Urinary bladder (tissue), 4 donors: ENCODE data around the gene MIGA2. TPM values are rescaled to one million over a fixed set of nuclear protein-coding genes. Genes with fewer than 3 reads are reported as not detected.
A peak's percentile ranks its signal among the peaks of the same experiment; 100 is the strongest.

Experiments used
- DNase-seq: peaks from one replicate; pipeline ENCODE4 v3.0.0-alpha.2; 2015; ENCODE audit errors: extremely low spot score
- H3K27ac ChIP-seq: one replicate; pipeline ENCODE4 v1.5.1; 2013; ENCODE audit warnings: low read depth, mild to moderate bottlenecking, moderate library complexity
- H3K36me3 ChIP-seq: one replicate; pipeline ENCODE4 v1.6.1; 2013; ENCODE audit warnings: mild to moderate bottlenecking, moderate library complexity; ENCODE audit not compliant: insufficient read depth
- H3K4me1 ChIP-seq: one replicate; pipeline ENCODE4 v1.6.1; 2013; ENCODE audit warnings: mild to moderate bottlenecking, moderate library complexity; ENCODE audit not compliant: insufficient read depth
- H3K4me3 ChIP-seq: one replicate; pipeline ENCODE4 v1.5.1; 2013; ENCODE audit warnings: low read depth, low read length
- WGBS: extraction: QIAGEN DNeasy Blood & Tissue Kit; methylation state at CpG from one replicate; pipeline ENCODE4 v1.1.7; 2013; 5-methylcytosine and 5-hydroxymethylcytosine counted together
- polyA plus RNA-seq: library from polyadenylated mRNA; stranded (reverse); fragments of 200-250 nt; gene quantifications from one replicate; pipeline ENCODE4 v1.2.3, GENCODE V29; 2013
- total RNA-seq: library from RNA; depleted of rRNA; stranded (reverse); fragments of >200 nt; gene quantifications from one replicate; pipeline ENCODE4 v1.2.3, GENCODE V29; 2014
- donor health status: healthy with polysubstance abuse.
- donor health status: healthy.

The MIGA2 gene
- total and polyA plus RNA-seq, 2 donors, result 16.4 to 34.5 TPM

DNA sequence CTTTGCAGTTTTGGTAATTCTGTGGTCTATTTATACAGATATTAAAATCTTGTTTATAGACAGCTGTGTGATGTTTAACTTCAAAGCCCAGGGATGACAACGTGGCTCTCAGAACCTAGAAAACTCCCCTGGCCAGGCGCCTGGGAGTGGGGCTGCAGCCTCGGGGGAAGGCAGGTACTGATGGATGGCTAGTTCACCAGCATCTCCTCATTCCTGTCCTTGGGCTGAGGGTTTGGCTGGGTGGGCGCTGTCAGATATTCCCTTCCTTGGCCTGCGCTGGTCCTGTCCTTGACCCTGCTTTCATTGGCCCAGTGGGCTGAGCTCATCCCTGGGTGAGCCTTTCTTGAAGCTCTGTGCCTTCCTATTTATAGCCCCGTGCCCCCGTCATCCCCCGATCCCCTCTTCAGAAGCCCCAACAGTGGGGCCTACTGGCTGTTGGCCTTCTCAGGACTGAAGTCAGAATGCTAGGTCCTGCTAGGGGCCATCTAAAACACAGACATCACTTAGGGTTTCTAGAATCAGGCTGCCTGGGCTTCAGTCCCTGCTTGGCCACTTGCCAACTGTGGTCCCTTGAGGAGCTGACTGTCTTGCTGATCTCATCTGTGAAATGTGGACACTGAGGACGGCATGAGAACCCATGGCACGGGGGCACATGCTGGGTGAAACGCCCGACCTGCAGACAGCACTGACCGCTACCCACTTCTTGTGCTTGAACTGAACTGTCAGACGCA lies 29.2 kb upstream of the MIGA2 start:
- DNase-seq, result no peak

DNA sequence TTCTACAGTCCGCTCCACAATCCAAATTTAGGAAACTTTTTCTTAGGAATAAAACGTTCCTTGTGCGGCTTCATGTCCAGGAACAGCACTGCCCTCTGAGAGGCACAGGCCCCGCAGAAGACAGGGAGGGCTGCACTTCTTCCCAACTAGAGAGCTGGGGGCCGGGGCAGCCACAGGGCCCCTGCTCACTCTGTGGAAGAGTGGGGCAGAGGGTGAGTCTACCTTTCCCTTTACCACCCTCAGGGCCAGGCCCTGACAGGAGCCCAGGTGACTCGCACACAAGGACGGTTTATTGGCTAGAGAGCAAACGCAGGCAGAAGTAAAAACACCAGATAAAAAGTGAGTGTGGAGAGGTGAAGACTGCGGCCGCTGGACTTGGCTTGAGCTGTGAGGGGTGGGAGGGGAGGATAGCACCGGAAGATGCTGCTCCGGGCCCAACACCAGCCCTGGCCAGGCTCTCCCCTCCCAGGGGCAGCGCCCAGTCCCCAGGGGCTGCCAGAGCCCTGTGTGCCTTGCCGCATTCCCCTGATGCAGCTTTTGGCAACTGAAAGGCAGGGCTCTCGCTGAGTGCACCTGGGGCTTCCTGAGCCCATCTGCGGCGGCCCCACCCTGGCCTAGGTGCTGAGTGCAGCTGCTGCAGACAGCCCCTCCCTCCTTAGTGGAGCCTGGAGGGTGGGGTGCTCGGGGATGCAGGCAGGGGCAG lies 28.5 kb upstream of the MIGA2 start:
- Histone ChIP-seq H3K4me3 (no peak overlapping the region), H3K27ac (peak overlapping the region; percentile 33), H3K36me3 (peaks cover 5% of the 10 kb centered on the region), H3K4me1 (no peaks in the 10 kb centered on the region)
- DNase-seq, result no peak
- 79% methylated on average over 18 of the region's 18 CpGs for WGBS

More for the DNA sequence above, 29.2 kb upstream of the MIGA2 start:
- WGBS, result 65% methylated on average over 14 of the region's 14 CpGs
- H3K27ac ChIP-seq, result no peak overlapping the region
- peaks cover 5% of the 10 kb centered on the region for H3K36me3 ChIP-seq
- no peak overlapping the region for H3K4me3 ChIP-seq
- no peaks in the 10 kb centered on the region for H3K4me1 ChIP-seq

DNA sequence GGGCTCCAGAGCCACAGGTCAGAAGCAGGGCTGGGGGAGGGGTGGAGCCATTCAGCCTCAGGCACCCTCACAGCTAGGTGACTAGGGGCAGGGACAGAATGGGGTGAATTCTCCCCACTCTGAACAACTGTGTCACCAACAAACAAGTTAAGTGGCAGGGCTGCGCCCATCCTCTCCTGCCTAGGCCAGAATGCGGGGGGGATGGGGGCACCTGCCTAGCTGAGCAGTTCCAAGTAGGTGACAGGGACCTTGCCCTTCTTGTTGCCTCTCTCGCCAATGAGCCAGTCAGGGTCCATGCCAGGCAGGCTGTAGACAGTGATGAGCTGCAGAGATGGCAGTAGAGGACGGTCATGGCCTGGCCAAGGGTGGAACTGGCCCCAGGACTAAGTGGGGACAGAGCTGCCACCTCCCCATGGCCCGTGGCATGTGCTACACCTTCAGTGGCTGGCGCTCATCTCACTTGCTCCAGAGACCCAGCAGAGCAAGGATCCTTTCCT lies 27.9 kb upstream of the MIGA2 start:
- WGBS, result 94% methylated on average over 6 of the region's 6 CpGs
- no peak for DNase-seq
- H3K4me3 ChIP-seq, result no peak overlapping the region
- H3K4me1 ChIP-seq, result no peaks in the 10 kb centered on the region
- H3K36me3 ChIP-seq, result peaks cover 6% of the 10 kb centered on the region
- no peak overlapping the region for H3K27ac ChIP-seq

DNA sequence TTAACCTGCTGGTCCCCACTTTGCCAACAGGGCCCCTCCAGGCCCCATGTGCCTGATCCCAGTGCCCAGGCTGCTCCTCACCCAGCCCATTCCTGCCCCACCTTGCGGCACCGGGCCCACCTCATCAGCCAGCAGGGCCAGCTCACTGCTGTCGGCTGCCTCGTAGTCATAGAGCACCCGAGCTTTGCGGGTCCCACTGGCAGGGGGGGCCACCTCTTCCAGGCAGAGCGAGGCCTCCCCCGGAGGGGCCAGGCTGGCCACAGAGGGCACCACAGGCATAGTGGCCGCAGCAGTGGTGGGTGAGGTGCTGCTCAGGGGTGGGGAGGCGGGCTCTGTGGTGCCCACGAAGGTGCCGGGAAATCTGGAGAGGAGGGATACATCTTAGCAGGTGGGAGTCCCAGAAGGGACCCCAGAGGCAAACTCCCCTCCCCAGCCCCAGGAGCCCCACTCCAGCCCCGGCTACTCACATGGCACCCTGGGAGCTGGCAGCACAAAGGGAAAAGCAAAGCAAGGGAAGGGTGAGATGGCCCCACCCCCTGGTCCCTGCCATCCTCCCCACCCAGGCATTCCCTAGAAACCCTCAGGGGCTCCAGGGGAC lies 27.3 kb upstream of the MIGA2 start:
- no peaks in the 10 kb centered on the region for H3K4me1 ChIP-seq
- 90% methylated on average over 13 of the region's 13 CpGs for WGBS
- H3K4me3 ChIP-seq, result no peak overlapping the region
- no peak for DNase-seq
- peaks cover 6% of the 10 kb centered on the region for H3K36me3 ChIP-seq
- H3K27ac ChIP-seq, result no peak overlapping the region

DNA sequence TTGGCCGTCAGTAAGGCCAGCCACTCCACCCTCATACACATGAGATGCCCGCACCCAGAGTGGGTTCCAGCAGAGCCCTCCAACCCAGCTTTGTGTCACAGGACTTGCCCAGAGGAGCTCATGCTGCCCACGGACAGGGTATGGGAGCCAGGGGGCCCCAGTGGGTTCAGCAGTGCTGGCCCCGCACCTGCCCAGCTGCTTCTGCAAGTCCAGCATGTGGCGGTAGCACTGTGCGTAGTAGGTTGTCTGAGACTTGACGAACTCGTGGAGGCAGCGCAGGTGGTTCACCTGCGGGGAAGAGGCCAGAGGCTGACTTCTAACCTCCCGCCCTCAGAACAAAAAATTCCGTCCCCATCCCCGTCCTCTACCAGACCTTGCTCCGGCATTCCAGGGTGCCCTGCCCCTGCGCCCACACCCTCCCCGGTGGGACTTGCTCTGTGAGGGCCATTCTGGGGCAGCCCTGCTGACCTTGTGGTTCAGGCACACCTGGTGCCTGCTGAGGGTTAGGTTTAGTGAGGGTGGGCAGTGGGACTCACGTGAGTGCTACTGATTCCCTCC lies 26.8 kb upstream of the MIGA2 start:
- no peak for DNase-seq
- no peak overlapping the region for H3K27ac ChIP-seq
- no peak overlapping the region for H3K4me3 ChIP-seq
- no peaks in the 10 kb centered on the region for H3K4me1 ChIP-seq
- 92% methylated on average over 17 of the region's 17 CpGs for WGBS
- peaks cover 6% of the 10 kb centered on the region for H3K36me3 ChIP-seq

DNA sequence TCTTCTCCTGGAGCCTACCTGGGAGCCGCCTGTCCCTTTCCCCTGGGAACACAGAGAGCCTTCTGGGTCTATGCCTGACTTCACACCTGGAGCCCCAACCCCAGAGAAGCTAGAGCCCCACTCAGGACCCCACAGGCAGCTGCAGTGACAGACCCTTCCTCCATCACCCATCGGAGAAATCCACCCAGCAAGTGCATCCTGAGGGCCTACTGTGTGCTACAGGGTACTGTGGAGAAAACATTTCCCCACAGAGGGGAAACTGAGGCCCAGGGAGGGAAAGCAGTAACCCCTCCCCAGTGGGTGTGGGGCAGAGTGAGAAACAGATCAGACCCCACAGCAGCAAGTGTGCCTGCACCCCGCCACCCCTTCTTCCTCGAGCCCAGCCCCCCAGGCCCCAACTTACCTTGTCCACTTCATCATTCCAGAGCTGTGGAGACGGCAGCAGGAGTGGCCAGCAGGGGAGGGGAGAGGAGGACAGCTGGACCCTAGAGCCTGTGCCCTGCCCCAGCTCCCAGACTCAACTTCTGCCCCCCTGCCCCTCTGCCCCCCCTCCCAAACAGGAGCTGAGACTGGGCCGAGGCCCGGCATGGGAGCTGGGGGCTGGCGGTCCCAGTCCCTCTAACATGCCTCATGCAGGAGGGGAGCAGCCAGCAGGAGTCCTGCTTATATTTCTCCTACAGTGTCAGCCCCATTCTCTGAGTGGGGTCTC lies 26.0 kb upstream of the MIGA2 start:
- Histone ChIP-seq H3K27ac (no peak overlapping the region), H3K36me3 (peaks cover 6% of the 10 kb centered on the region), H3K4me1 (no peaks in the 10 kb centered on the region), H3K4me3 (no peak overlapping the region)
- no peak for DNase-seq
- WGBS, result 89% methylated on average over 8 of the region's 8 CpGs

DNA sequence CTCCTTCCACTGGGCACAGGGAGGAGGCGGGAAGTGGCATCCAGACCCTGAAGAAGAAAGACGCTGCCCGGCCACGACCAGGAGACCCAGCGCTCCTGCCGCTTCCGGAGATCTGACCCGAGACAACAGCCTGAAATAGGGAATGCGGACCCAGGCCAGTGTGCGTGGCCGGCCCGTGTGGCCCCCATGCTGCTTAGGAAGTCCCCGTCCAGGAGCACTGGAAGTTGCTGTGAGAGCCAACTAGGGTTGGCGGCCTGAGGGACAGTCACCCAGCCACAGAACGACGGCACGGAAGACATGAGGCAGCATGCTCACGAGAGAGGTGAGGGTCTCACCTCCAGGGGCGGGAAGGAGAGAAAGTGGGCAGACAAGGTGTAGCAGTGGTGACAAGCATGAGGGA lies 25.3 kb upstream of the MIGA2 start:
- no peak overlapping the region for H3K4me3 ChIP-seq
- DNase-seq, result no peak
- 95% methylated on average over 19 of the region's 19 CpGs for WGBS
- H3K36me3 ChIP-seq, result peaks cover 6% of the 10 kb centered on the region
- H3K27ac ChIP-seq, result no peak overlapping the region
- H3K4me1 ChIP-seq, result no peaks in the 10 kb centered on the region

DNA sequence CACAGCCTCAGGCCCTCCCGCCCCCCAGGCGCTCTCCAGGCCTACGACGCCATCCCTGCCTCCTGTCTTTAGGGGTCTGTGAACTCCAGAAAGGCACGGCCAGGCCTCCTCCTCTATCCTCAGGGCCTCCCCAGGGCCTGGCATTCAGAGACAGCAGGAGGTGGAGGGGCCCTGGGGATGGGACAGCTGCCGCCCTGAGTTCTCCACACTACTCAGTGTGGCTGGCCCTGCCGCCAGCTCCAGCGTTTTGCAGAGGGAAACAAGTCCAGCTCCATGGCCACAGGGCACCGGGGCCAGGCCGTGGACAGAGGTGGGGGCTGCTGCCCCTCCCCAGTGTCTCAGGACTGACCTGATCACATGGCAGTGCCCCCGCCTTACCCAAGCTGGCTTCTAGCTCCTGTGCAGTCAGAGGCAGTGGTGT lies 24.7 kb upstream of the MIGA2 start:
- no peaks in the 10 kb centered on the region for H3K4me1 ChIP-seq
- no peak for DNase-seq
- H3K36me3 ChIP-seq, result peaks cover 6% of the 10 kb centered on the region
- no peak overlapping the region for H3K4me3 ChIP-seq
- WGBS, result 83% methylated on average over 11 of the region's 11 CpGs
- H3K27ac ChIP-seq, result no peak overlapping the region

DNA sequence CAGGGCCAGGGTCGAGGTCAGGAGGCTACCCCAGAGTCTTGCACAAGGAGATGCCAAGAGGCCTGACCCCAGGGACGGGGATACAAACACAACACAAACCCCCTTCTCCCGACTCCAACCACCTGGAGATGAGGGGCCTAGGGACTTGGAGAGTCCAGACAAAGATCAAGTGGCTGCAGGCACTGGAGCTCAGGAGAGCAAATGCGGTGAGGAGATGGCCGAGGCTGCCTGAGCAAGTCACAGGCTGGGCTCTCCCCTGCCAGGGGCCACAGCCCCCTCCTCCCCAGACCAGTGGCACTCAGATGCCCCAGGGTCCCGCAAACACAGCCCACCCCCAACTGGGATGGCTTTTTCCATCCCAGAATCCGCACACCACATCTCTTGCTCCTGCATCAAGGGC lies 24.1 kb upstream of the MIGA2 start:
- no peak for DNase-seq
- Histone ChIP-seq H3K4me3 (no peak overlapping the region), H3K4me1 (no peaks in the 10 kb centered on the region), H3K36me3 (peaks cover 6% of the 10 kb centered on the region), H3K27ac (no peak overlapping the region)
- WGBS, result 85% methylated on average over 7 of the region's 7 CpGs

DNA sequence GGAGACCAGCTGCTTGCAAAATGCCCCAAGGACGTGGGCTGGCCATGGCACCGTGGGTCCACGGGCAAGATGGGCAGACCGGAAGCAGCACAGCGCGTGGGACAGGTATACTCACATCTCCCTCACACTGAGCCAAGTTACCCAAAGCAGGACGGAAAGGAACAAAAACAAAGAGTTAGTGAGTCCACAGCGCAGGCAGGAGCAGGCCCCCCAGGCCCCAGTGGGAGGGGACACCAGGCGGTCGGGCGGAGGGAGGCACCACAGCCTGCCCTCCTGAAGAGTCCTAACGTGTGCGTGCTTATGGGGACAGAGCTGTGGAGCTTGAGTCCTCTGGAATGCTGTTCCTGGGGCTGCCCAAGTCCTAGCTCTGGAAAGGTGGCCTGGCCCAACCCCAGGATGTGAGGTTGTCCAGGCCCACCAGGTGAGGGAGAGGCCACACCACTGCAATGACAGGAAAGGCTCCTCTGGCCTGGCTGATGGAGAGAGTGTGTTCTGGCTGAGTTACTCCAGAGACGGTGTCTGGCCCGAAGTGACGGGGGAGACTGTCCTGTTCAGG lies 23.5 kb upstream of the MIGA2 start:
- Histone ChIP-seq H3K36me3 (peaks cover 6% of the 10 kb centered on the region), H3K4me3 (no peak overlapping the region), H3K27ac (no peak overlapping the region), H3K4me1 (no peaks in the 10 kb centered on the region)
- no peak for DNase-seq
- WGBS, result 94% methylated on average over 16 of the region's 16 CpGs

DNA sequence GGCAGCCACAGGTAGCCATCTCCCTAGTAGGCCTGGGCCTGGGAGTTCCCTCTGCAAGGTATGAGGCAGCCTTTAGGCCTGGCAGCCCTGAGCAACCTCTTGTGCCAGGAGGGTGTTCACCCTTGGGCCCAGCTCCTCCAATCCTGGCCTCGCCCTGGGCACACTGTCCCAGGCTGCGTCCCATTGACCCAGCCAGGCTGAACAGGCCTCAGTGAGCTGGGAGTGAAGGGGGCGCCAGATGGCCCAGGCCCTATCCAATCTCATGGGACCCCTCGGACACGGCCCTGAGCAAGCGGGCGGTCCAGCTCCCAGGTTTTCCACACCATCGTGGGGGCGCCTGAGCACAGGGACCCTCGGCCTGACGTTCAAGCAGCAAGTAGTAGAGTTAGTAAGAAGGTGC lies 22.8 kb upstream of the MIGA2 start:
- WGBS, result 92% methylated on average over 11 of the region's 11 CpGs
- H3K27ac ChIP-seq, result no peak overlapping the region
- peaks cover 6% of the 10 kb centered on the region for H3K36me3 ChIP-seq

DNA sequence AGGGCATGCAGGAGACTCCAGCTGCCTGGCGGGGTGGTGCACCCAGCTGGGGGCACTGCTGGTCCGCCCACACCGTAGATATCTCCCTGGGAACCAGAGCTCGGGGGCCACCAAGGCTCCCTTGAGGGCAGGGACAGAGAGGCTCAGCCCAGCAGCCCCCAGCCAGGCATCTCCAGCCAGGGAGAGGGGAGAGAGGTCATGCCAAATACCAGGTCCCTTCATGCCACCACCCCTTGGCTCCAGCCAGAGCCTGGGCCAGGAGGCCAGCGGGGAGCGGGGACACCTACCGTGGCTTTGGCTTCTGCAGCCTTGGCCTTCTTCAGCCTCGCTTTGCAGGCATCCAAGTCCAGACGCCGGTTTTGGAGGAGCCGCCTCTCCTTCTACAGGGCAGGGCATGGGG lies 22.3 kb upstream of the MIGA2 start:
- Histone ChIP-seq H3K4me3 (no peak overlapping the region), H3K27ac (no peak overlapping the region), H3K36me3 (peaks cover 2% of the 10 kb centered on the region), H3K4me1 (no peaks in the 10 kb centered on the region)
- no peak for DNase-seq
- 95% methylated on average over 11 of the region's 11 CpGs for WGBS

More for the DNA sequence above, 22.8 kb upstream of the MIGA2 start:
- Histone ChIP-seq H3K4me1 (no peaks in the 10 kb centered on the region), H3K4me3 (no peak overlapping the region)
- DNase-seq, result no peak

DNA sequence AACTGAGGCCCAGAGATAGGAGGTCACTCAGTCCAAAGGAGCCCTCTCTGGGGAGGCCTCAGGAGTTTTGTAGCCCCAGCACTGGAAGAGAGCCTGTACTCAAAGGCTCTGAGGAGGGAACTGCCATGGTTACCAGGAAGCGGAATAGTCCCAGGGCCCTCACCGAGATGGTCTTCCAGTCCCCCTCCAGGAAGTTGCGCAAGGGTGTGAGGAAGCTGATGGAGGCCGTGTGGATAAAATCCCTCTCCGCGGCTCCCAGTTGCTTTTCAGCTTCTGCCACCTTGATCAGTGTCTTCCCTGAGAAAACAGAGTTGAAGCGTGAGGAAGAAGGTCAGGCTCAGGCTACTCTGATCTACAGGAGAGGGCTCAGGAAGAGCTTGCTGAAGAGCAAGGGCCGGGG lies 21.8 kb upstream of the MIGA2 start:
- Histone ChIP-seq H3K27ac (no peak overlapping the region), H3K4me3 (no peak overlapping the region), H3K4me1 (no peaks in the 10 kb centered on the region), H3K36me3 (peaks cover 2% of the 10 kb centered on the region)
- no peak for DNase-seq
- WGBS, result 87% methylated on average over 8 of the region's 8 CpGs
